Neutrophil (primary cell): ENCODE measurements around the gene LATS1.

Experiments
- H3K27ac ChIP-seq: fragments of 200-600 bp; sonication (generic); 2 replicates; pipeline ENCODE4 v1.5.1; 2016; ENCODE audit warnings: mild to moderate bottlenecking, moderate library complexity
- H3K27me3 ChIP-seq: fragments of 200-600 bp; sonication (generic); 2 replicates; pipeline ENCODE4 v1.6.0; 2016; ENCODE audit warnings: mild to moderate bottlenecking
- H3K36me3 ChIP-seq: fragments of 200-600 bp; sonication (generic); 2 replicates; pipeline ENCODE4 v1.5.1; 2017
- H3K4me1 ChIP-seq, 2 experiments: fragments of 200-600 bp in 1 of 2; sonication (generic) in 1 of 2; 1 replicate in 1 of 2; 2 replicates in 1 of 2; pipeline versions ENCODE4 v1.5.1 to v1.6.1; 2013 to 2016; ENCODE audit warnings: low read depth in 1 of 2, low read length in 1 of 2, mild to moderate bottlenecking in 1 of 2, moderate library complexity in 1 of 2; ENCODE audit not compliant: control insufficient read depth in 1 of 2, insufficient read depth in 1 of 2
- H3K4me3 ChIP-seq, 2 experiments: fragments of 200-600 bp in 1 of 2; sonication (generic) in 1 of 2; 1 replicate in 1 of 2; 2 replicates in 1 of 2; pipeline ENCODE4 v1.5.1; 2013 to 2016; ENCODE audit warnings: low read depth in 1 of 2, low read length in 1 of 2, mild to moderate bottlenecking in 1 of 2, moderate library complexity in 1 of 2
- H3K9me3 ChIP-seq: fragments of 200-600 bp; sonication (generic); 2 replicates; pipeline ENCODE4 v1.5.1; 2016
- TF ChIP-seq, protein P1 (sequence below): fragments of 200-600 bp; sonication (generic); IDR thresholded peaks from 2 replicates; pipeline ENCODE4 v1.5.1; 2016; ENCODE audit warnings: antibody characterized with exemption

Gene LATS1

GRCh38 chr6:149627672-149628071, 90.2 kb downstream of the LATS1 start:
- no peaks in the 10 kb centered on the region for H3K9me3 ChIP-seq
- H3K27ac ChIP-seq, result no peak overlapping the region
- peaks cover 33% of the 10 kb centered on the region for H3K36me3 ChIP-seq
- no peak overlapping the region for H3K4me3 ChIP-seq
- H3K27me3 ChIP-seq, result no peaks in the 10 kb centered on the region
- TF ChIP-seq, protein P1, sequence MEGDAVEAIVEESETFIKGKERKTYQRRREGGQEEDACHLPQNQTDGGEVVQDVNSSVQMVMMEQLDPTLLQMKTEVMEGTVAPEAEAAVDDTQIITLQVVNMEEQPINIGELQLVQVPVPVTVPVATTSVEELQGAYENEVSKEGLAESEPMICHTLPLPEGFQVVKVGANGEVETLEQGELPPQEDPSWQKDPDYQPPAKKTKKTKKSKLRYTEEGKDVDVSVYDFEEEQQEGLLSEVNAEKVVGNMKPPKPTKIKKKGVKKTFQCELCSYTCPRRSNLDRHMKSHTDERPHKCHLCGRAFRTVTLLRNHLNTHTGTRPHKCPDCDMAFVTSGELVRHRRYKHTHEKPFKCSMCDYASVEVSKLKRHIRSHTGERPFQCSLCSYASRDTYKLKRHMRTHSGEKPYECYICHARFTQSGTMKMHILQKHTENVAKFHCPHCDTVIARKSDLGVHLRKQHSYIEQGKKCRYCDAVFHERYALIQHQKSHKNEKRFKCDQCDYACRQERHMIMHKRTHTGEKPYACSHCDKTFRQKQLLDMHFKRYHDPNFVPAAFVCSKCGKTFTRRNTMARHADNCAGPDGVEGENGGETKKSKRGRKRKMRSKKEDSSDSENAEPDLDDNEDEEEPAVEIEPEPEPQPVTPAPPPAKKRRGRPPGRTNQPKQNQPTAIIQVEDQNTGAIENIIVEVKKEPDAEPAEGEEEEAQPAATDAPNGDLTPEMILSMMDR, result no peak
- H3K4me1 ChIP-seq, result no peaks in the 10 kb centered on the region

DNA sequence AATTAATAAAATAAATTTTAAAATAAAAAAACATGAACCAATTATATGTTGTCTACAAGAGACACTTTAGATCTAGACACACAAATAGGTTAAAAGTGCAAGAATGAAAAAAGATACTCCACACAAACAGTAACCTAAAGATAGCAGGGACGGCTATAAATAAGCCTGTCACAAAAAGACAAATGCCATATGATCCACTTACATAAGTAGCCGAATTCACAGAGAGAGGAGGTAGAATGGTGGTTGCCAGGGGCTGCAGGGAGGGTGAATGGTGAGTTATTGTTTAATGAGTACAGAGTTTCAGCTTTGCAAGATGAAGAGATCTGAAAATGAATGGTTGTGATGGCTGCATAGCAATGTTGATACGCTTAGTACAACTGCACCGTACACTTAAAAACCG, 102.1 kb downstream of the LATS1 start:
- TF ChIP-seq, protein P1, result no peak
- Histone ChIP-seq H3K36me3 (peaks cover 8% of the 10 kb centered on the region), H3K4me1 (peaks cover 6 to 14% of the 10 kb centered on the region in 2 experiments), H3K27me3 (no peaks in the 10 kb centered on the region), H3K27ac (no peak overlapping the region), H3K9me3 (no peaks in the 10 kb centered on the region), H3K4me3 (no peak overlapping the region)

- H3K27ac ChIP-seq, result no peak overlapping the region
- TF ChIP-seq, protein P1, result no peak
- no peak overlapping the region for H3K4me3 ChIP-seq
- no peaks in the 10 kb centered on the region for H3K9me3 ChIP-seq
- peaks cover 6 to 14% of the 10 kb centered on the region in 2 experiments for H3K4me1 ChIP-seq
- no peaks in the 10 kb centered on the region for H3K27me3 ChIP-seq
- H3K36me3 ChIP-seq, result no peaks in the 10 kb centered on the region
Measured at GRCh38 chr6:149614337-149614736, 103.6 kb downstream of the LATS1 start.

DNA sequence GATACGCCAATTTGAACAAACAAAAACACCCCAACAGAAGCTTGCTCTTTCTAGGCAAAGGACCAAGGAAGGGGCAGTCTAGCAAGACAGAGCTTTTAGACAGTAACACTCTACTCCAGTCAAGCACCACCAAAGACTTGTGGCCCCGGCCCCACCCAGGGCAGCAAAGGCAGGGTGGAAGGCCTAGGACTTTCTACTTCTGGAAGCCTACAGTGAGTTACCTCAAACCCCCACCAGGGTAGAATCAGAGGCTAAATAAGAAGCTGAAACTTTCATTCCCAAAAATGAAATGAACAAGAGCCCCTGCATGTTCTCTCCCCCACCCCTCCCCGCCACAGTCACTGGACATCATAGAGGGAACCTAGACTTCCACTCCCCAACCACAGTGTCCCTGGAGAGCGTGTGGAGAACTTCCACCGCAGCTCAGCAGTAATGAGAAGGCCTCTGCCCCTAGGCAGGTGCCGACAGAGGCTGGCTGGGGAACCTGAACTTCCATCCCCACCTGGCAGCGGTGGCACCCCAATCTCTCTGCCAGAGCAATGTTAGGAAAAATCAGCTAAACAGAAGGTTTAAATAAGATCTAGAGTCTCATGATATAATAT, 109.4 kb downstream of the LATS1 start:
- Histone ChIP-seq H3K36me3 (peaks cover 6% of the 10 kb centered on the region), H3K4me3 (no peak overlapping the region), H3K9me3 (no peaks in the 10 kb centered on the region), H3K4me1 (no peaks in the 10 kb centered on the region), H3K27ac (no peak overlapping the region), H3K27me3 (no peaks in the 10 kb centered on the region)
- TF ChIP-seq, protein P1, result no peak
